Islet of Langerhans (tissue), 1 donor: ENCODE data around the gene DTX3.
A peak's percentile ranks its signal among the peaks of the same experiment; 100 is the strongest.
"Not testable (repeated sequence)": the region's sequence is repeated elsewhere in the genome, so short reads cannot be mapped to it uniquely, and the experiment has no call there.

ENCODE experiments used
- FAIRE-seq: peaks from one replicate; lab custom pipeline; 2011; peaks lifted over from hg19 to GRCh38; lab: Jason Lieb, UNC

DTX3 gene

DNA sequence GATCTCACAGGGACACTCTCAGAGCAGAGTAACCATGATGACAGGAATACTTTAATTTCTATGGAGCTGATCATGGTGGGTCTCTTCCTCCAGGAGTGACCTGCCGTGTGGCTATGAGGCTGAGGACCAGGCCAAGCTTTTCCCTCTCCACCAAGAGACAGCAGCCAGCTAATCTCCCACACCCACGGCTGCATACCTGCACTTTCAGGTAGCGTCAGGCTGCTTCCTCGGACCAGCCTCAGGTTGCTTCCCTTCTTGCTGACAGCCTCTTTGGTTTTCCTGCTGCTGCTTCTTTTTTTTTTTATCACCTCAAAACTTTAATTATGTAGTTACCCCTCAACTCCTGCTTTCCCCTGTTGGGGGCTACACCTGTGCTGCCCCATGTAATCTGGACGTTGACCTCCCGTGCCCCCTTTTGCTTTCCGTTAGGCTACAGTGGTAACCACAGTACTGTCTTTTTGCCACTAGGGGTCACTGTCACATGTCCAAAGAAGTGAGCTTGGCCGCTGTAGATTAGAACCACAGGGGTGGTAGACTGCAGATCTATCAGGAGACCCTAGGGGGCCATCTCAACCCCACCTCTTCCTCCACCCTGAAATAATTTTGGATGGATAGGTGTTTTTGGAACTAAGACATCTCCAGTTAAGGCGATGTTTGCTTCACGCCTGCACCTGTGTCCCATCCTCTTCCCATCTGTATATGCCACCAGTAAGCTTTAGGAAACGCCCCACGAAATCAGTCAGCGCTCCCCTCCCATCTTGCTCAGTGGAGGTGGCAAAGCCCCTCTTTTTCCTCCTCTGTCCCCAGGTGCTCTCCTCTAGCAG, 21.4 kb upstream of the DTX3 start:
- FAIRE-seq = peak; percentile 36

GRCh38 chr12:57584050-57584449, 20.6 kb upstream of the DTX3 start:
- no peak for FAIRE-seq

GRCh38 chr12:57584690-57585089, 19.9 kb upstream of the DTX3 start:
- no peak for FAIRE-seq

DNA sequence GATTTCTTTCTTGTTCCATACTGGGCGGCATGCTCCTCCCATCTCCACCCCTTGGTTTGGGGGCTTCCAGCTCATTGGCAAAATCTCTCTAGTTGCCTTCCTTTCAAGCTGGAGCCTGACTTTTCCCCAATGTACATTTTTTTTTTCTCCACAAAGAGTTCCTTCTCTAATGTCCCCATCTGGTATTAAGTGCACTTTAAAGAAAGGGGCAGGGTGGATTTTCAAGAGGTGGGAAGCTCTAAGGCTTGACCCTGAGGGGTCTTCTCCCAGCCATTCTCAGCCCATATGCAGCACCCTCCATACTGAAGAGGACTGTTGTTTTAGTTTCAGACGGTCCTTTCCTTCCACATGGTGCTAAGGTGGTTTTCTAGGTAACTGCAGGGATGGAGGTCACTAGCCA, 19.5 kb upstream of the DTX3 start:
- no peak for FAIRE-seq

GRCh38 chr12:57586128-57586527, 18.5 kb upstream of the DTX3 start:
- no peak for FAIRE-seq

DNA sequence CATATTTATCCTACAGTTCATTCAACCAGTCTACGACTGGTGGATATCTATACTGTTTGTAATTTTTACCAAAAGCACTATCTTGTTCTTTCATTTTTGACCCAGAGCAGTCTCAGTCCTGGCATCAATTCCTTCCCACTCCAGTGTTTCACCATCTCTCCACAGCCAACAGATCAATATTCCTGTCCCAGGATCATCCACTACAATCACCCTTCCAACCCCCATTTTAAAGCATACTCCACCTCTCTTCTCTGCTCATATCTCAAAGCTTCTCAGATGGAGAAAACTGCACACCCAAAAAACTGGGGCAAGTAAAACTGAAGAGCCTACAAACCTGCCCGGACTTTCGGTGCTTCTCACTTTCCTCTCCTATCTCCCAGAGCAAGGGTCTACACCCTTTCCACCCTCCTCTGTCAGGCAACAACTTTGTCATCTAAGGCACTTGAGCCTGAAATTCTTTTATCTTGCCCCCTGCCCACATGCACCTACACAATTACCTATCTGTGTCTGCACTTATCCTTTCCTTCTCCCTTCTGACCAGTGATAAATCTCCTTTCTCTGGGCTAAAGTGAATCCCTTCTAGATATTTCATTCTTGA, 17.7 kb upstream of the DTX3 start:
- no peak for FAIRE-seq

GRCh38 chr12:57588951-57589610, 15.5 kb upstream of the DTX3 start:
- not testable (repeated sequence) for FAIRE-seq

DNA sequence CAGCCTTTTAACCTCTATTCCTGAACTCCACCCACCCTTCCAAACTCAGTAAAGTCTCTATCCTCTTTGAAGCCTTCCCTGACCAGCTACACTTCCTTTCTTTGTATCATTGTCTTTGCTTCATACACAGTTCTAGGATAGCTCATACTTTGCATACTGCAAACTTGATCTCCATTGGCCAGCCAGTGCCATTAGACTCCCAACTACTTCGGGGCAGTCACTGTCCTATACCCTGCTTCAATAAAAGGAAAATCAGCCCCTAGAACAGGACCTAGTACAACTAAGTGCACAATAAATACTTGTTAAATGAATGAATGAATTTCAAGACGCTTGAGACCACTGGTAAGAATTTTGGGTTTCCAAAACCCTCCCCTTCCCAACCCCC, 14.2 kb upstream of the DTX3 start:
- no peak for FAIRE-seq

DNA sequence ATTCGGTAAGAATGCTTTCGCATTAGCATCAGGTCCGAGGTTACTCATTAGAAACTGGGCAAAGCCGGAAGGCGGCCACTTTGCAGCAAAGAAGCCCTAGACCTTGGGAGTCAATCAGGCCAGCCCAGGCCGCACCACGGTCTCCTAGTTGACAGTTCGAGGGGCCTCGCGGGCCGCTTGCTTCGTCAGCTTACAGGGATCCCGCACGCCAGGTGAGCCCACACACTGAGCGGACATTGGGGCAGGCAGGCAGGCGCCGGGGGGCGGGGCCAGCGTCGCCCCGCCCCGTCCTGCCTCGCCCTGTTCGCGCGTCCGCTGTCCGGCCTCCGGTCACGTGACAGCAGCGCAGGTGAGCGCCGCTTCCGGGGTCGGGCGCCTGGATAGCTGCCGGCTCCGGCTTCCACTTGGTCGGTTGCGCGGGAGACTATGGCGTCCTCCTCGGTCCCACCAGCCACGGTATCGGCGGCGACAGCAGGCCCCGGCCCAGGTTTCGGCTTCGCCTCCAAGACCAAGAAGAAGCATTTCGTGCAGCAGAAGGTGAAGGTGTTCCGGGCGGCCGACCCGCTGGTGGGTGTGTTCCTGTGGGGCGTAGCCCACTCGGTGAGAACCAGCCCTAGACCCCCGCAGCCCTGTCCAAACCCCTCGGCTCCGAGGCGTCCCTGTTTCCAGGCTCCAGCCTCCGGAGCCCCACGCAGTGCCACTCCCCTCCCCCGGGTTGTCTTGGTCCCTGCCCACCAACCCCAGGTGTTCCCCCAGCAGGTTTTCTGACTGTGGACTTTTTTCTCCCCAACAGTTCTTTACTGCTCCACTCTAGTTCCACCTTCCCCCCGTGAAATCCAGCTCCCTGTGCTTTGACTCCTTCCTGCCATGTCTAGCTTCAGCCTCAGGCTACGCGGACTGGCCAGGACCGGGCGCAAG, 13.5 kb upstream of the DTX3 start, which contains the start of gene PIP4K2C:
TSS of gene PIP4K2C (plus strand) at position 329 of the 918 bp plus-strand sequence. CDS start at position 427, 98 bp downstream.
- FAIRE-seq = no peak

DNA sequence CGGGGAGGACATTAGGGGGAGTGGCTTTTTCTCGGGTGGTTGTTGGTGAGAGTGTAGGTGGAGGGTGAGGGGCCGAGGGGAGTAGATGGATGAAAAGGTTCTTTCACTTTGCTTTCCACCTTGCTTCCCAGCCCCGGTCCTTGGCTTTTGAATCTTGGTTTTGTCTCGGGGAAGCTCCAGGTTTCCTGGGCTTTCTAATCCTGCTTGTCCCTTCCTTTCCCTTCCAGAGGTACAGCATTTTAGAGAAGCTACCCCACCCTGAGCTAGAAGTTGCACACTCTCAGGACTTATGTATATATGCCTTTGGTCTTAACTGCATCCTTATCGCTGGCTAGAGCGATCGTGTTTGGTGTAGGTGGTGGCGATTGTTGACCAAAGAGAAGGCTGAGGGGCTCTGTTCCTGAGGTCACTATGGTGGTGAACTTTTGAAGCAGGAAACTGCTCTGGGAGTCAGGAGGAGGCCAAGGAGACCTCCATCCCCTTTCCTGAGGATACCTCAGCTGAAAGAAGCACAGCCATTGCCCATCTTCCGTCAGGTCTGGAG, 12.8 kb upstream of the DTX3 start:
- no peak for FAIRE-seq

DNA sequence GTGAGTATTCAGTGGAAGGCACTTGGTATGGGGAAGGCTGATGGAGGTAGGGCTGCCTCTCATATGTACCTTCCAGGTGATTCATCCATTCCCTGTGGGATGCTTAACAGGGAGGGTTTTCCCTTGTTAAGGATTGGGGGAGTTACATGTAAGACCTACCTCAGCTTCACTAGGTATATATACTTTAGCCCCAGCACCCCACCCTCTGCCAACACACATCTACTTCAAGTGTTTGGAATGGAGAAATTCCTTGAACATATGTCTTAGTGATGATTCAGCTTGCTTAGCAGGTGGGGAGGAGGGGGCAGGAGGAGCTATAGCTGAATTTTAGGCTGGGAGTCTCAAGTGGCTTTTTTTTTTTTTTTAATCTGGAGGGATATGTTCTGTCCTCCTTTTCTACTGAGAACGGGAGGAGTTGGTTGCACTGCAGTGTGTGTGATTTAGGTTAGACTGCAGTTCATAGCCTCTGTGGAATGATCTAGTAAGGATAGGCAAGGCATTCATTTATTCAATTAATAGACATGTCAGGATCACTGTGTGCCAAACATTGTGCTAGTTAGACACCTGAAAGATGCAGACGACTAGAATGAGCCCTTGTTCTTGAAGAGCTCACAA, 12.0 kb upstream of the DTX3 start:
- FAIRE-seq = no peak

- no peak for FAIRE-seq
Measured at GRCh38 chr12:57593187-57593586, 11.4 kb upstream of the DTX3 start.

- FAIRE-seq = no peak
Measured at GRCh38 chr12:57600395-57600794, 4.2 kb upstream of the DTX3 start.

DNA sequence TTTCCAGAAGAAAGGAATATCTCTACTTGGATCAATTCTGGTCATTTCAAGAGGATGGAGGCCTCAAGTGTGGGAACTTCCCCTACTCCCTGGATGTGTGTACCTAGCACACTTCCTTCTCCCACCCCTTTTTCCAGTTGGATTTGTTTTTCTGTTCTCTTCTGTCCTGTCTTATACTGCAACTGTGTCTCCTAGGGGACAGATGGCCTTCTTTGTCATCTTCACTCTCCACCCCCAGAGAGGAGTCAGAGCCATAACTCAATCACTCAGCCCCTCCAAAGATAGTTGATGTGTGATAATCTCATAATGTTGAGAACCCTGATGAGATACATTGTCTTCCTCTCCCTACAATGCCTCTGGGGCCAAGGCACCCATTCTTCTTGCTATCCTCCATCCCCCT, 2.1 kb upstream of the DTX3 start:
- FAIRE-seq = no peak

- FAIRE-seq = no peak
Measured at GRCh38 chr12:57603324-57603723, 1.3 kb upstream of the DTX3 start.

DNA sequence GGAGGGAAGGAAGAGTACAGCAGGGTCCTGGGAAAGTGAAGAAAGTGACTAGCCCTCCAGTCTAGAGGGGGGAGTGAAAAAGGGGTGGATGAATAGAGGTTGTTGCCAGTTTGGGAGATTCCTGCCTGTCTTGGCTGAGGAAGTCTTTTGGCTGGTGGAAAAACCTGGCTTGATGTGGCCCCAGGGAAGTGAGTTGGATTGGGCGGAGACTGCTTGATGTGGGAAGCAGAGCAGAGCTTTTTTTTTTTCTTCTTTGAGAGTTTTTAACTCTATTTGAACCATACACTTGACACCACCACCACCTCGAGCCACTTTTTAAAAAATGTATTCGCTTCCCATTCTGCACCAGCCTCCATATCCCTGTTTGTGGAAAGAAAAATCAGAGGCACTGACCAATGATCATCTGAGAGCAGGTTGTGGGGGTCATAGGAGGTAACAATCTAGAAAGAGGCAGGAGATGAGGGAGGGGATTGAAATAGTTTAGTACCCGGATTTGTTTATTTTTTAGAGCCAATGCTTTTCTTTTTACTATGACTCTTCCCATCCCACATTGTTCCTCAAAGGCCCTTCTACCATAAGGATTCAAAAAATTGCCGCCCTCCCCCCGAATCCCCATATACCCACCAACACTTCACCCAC, 690 bp upstream of the DTX3 start:
- no peak for FAIRE-seq

- no peak for FAIRE-seq
Measured at GRCh38 chr12:57604992-57605810, 577 bp downstream of the DTX3 start.

DNA sequence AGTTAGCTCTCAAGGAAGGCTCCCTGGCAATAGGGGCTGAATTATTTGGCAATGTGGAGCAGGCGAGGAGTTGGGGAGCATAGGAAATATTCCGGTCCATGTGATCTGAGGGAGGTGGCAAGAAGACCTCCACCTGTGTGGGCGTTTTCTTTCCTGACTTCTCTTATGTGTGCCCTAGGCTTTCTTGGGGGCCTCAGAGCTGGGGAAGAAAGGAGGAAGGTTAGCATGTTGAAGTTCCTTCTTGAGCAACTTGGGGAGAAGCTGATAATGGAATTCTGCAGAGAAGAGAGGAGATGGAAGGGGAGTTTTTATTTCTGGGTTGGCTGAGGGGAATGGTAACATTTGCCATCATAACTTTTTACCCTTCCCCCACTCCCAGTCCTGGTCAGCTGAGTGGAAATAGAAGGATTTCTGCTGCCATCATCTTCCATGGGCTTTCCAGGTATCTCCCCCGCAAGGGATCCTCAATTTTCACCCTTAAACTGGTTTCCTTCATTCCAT, 1.2 kb downstream of the DTX3 start:
- no peak for FAIRE-seq

DNA sequence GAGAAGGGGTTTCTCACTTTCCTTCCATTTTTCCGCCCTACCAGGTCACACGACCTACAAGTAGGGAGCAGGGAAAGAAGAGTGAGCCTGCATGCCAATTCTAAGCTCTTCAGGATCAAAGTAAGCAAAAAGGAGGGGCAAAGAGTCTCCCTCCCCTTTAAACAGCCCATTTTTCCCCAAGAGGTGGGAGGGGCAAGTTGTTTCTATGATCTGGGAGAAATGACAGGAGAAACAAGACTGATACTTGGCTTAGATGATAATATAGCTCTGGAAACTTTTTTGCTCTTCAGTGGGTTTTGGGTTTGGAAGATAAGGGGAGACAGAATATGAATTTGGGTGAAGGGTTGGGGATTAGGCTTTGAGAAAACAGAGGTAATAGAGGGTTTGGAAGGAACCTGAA, 1.8 kb downstream of the DTX3 start:
- FAIRE-seq = no peak

GRCh38 chr12:57606821-57607220, 2.2 kb downstream of the DTX3 start:
- no peak for FAIRE-seq
